OCI-LY3 (cell line): ENCODE data around the gene QSOX2.

ENCODE experiments used
- H2AFZ ChIP-seq: fragments of 200-600, 300-600 bp; shearing (Covaris generic); 2 replicates; pipeline ENCODE4 v1.6.0; 2014; ENCODE audit warnings: antibody characterized with exemption, low read depth, low read length
- H3K27ac ChIP-seq: fragments of 200-600, 300-600 bp; sonication (generic); 2 replicates; pipeline ENCODE4 v1.5.1; 2014; ENCODE audit warnings: mild to moderate bottlenecking, low read length, moderate library complexity, mixed read lengths
- H3K27me3 ChIP-seq: fragments of 200-600, 300-600 bp; sonication (generic); 2 replicates; pipeline ENCODE4 v1.6.1; 2014; ENCODE audit warnings: low read depth, low read length, mixed read lengths
- H3K36me3 ChIP-seq: fragments of 200-600, 300-600 bp; sonication (generic); replicated peaks from 2 replicates; pipeline ENCODE3; 2014; ENCODE audit warnings: low read depth, low read length, mixed read lengths
- H3K4me1 ChIP-seq: fragments of 300-600, 200-600 bp; sonication (generic); 2 replicates; pipeline ENCODE4 v1.6.1; 2014; ENCODE audit warnings: low read length, mixed read lengths
- H3K4me2 ChIP-seq: fragments of 200-600, 300-600 bp; sonication (generic); 2 replicates; pipeline ENCODE4 v1.6.1; 2014; ENCODE audit warnings: low read length, mixed read lengths
- H3K4me3 ChIP-seq: fragments of 300-600, 200-600 bp; sonication (generic); 2 replicates; pipeline ENCODE4 v1.5.1; 2014; ENCODE audit warnings: antibody characterized with exemption, mild to moderate bottlenecking, low read length, moderate library complexity
- H3K79me2 ChIP-seq: fragments of 300-600, 200-600 bp; shearing (Covaris generic); 2 replicates; pipeline ENCODE4 v1.6.1; 2014; ENCODE audit warnings: mild to moderate bottlenecking, low read length, mixed read lengths
- H3K9ac ChIP-seq: fragments of 300-600, 200-600 bp; shearing (Covaris generic); 2 replicates; pipeline ENCODE4 v1.6.0; 2014; ENCODE audit warnings: mild to moderate bottlenecking, low read length, moderate library complexity
- H3K9me3 ChIP-seq: fragments of 200-600, 300-600 bp; shearing (Covaris generic); 2 replicates; pipeline ENCODE4 v1.6.1; 2014; ENCODE audit warnings: low read length, mixed read lengths; ENCODE audit not compliant: insufficient read depth
- H4K20me1 ChIP-seq: fragments of 200-600, 300-600 bp; sonication (generic); 2 replicates; pipeline ENCODE4 v1.6.1; 2016; ENCODE audit warnings: low read length, mixed read lengths; ENCODE audit not compliant: insufficient read depth
- CTCF ChIP-seq: fragments of 200-600, 300-600 bp; sonication (generic); IDR thresholded peaks from 2 replicates; pipeline ENCODE4 v1.5.1; 2014; ENCODE audit warnings: antibody characterized with exemption, low read length, low read depth
- EZH2phosphoT487 ChIP-seq: fragments of 200-600 bp; shearing (Covaris generic); IDR thresholded peaks from 2 replicates; pipeline ENCODE4 v1.6.1; 2018; ENCODE audit warnings: antibody characterized with exemption, mixed run types, low read depth

Gene QSOX2

GRCh38 chr9:136283291-136284235, 38.0 kb upstream of the QSOX2 start:
- Histone ChIP-seq H3K9me3 (no peaks in the 10 kb centered on the region), H3K27ac (no peak overlapping the region), H3K36me3 (no peaks in the 10 kb centered on the region), H2AFZ (0 out of 2 replicates have a peak overlapping the region, but pooled peaks have one; percentile 25), H3K9ac (peak overlapping the region; percentile 22; the same call in 1 of the 2 replicates), H3K27me3 (peaks cover 10% of the 10 kb centered on the region; the same call in 1 of the 2 replicates), H3K4me1 (peaks cover 11% of the 10 kb centered on the region), H3K4me3 (peak overlapping the region; percentile 66), H3K4me2 (peak overlapping the region; percentile 61), H4K20me1 (no peaks in the 10 kb centered on the region), H3K79me2 (no peaks in the 10 kb centered on the region)
- no peak for TF ChIP-seq EZH2phosphoT487
- peak; percentile 84 for TF ChIP-seq CTCF

- Histone ChIP-seq H3K4me2 (no peak overlapping the region), H3K4me3 (no peak overlapping the region), H3K27me3 (peaks cover 10% of the 10 kb centered on the region; the same call in 1 of the 2 replicates), H3K27ac (no peak overlapping the region), H3K36me3 (no peaks in the 10 kb centered on the region), H4K20me1 (no peaks in the 10 kb centered on the region), H2AFZ (no peak overlapping the region), H3K4me1 (peaks cover 6% of the 10 kb centered on the region), H3K9me3 (no peaks in the 10 kb centered on the region), H3K9ac (no peak overlapping the region), H3K79me2 (no peaks in the 10 kb centered on the region)
- TF ChIP-seq CTCF (no peak), EZH2phosphoT487 (no peak)
Observed at GRCh38 chr9:136282272-136282861, 36.8 kb upstream of the QSOX2 start.

- Histone ChIP-seq H3K4me3 (no peak overlapping the region), H3K9me3 (no peaks in the 10 kb centered on the region), H3K9ac (no peak overlapping the region), H3K36me3 (no peaks in the 10 kb centered on the region), H3K27ac (no peak overlapping the region), H3K4me1 (peaks cover 6% of the 10 kb centered on the region), H3K4me2 (no peak overlapping the region), H3K79me2 (no peaks in the 10 kb centered on the region), H3K27me3 (peaks cover 10% of the 10 kb centered on the region; the same call in 1 of the 2 replicates), H4K20me1 (no peaks in the 10 kb centered on the region), H2AFZ (no peak overlapping the region)
- TF ChIP-seq CTCF (no peak), EZH2phosphoT487 (no peak)
Observed at GRCh38 chr9:136281421-136282271, 36.0 kb upstream of the QSOX2 start.
